ENCODE results near the gene ZBTB42. TPM values are rescaled to one million over a fixed set of nuclear protein-coding genes. Genes with fewer than 3 reads are reported as not detected.

The ZBTB42 gene
- total RNA-seq, 1 experiment from 2014 or later, result 9.2 TPM

GRCh38 chr14:104820669-104821228, 19.8 kb downstream of the ZBTB42 start:
- peaks cover 13% of the 10 kb centered on the region for H3K79me2 ChIP-seq (ENCODE audit: low read length)
- ChIA-PET CTCF (no interaction called here), POLR2A (ENCODE audit: unreplicated experiment) (no interaction called here)
- ATAC-seq (no peak), DNase-seq (no peak)
- no peaks in the 10 kb centered on the region for H3K9me2 ChIP-seq (replicated peaks; ENCODE audit: low read length)
- intact Hi-C loops (cut with micrococcal nuclease), result no loop called here
- H2AFZ ChIP-seq (ENCODE audit: low read length), result no peak overlapping the region
- H3K27ac ChIP-seq (ENCODE audit: low read length), result no peak overlapping the region
- no peak overlapping the region for H3K4me3 ChIP-seq (ENCODE audit: low read length)
- BruUV-seq (replicated peaks), result no TSS peak
- H3K9ac ChIP-seq (ENCODE audit: low read length), result no peak overlapping the region
- H3K4me2 ChIP-seq (ENCODE audit: low read length), result no peak overlapping the region
- H3K9me3 ChIP-seq (ENCODE audit: low read length), result no peaks in the 10 kb centered on the region
- no peaks in the 10 kb centered on the region for H3F3A ChIP-seq (ENCODE audit: low read length, unreplicated experiment)
- TF ChIP-seq EZH2 (IDR thresholded peaks at IDR 0.05; ENCODE audit: low read length, unreplicated experiment), result no peak
- no peak for TF ChIP-seq EZH2phosphoT487 (IDR thresholded peaks at IDR 0.05; ENCODE audit: borderline replicate concordance, low read length)
- peaks cover 13% of the 10 kb centered on the region for H3K4me1 ChIP-seq (ENCODE audit: insufficient read depth, low read length)
- H3K27me3 ChIP-seq (ENCODE audit: low read length), result no peaks in the 10 kb centered on the region
- no peaks in the 10 kb centered on the region for H3K36me3 ChIP-seq (ENCODE audit: low read depth, low read length)
- no peaks in the 10 kb centered on the region for H4K20me1 ChIP-seq (ENCODE audit: low read length)

- no peaks in the 10 kb centered on the region for H4K20me1 ChIP-seq (ENCODE audit: low read length)
- ChIA-PET POLR2A (ENCODE audit: unreplicated experiment) (no interaction called here), CTCF (no interaction called here)
- H3K9me2 ChIP-seq (replicated peaks; ENCODE audit: low read length), result no peaks in the 10 kb centered on the region
- H2AFZ ChIP-seq (ENCODE audit: low read length), result no peak overlapping the region
- no peak overlapping the region for H3K9ac ChIP-seq (ENCODE audit: low read length)
- DNase-seq (no peak), ATAC-seq (no peak)
- H3K27ac ChIP-seq (ENCODE audit: low read length), result no peak overlapping the region
- TF ChIP-seq CTCF (conservative IDR thresholded peaks at IDR 0.05; ENCODE audit: low read depth, low read length) (no peak), EZH2phosphoT487 (IDR thresholded peaks at IDR 0.05; ENCODE audit: borderline replicate concordance, low read length) (no peak), EZH2 (IDR thresholded peaks at IDR 0.05; ENCODE audit: low read length, unreplicated experiment) (no peak)
- no peaks in the 10 kb centered on the region for H3F3A ChIP-seq (ENCODE audit: low read length, unreplicated experiment)
- no peak overlapping the region for H3K4me2 ChIP-seq (ENCODE audit: low read length)
- intact Hi-C loops (cut with micrococcal nuclease), result no loop called here
- H3K79me2 ChIP-seq (ENCODE audit: low read length), result peaks cover 10% of the 10 kb centered on the region
- peaks cover 13% of the 10 kb centered on the region for H3K4me1 ChIP-seq (ENCODE audit: insufficient read depth, low read length)
- no peak overlapping the region for H3K4me3 ChIP-seq (ENCODE audit: low read length)
- BruUV-seq (replicated peaks), result no TSS peak
- H3K27me3 ChIP-seq (ENCODE audit: low read length), result no peaks in the 10 kb centered on the region
- no peaks in the 10 kb centered on the region for H3K36me3 ChIP-seq (ENCODE audit: low read depth, low read length)
- H3K9me3 ChIP-seq (ENCODE audit: low read length), result no peaks in the 10 kb centered on the region
These were observed 20.5 kb downstream of the ZBTB42 start for GRCh38 chr14:104821229-104821945.

GRCh38 chr14:104821971-104822608, 21.2 kb downstream of the ZBTB42 start:
- ChIA-PET CTCF (no interaction called here), POLR2A (ENCODE audit: unreplicated experiment) (no interaction called here)
- BruUV-seq (replicated peaks), result no TSS peak
- no peaks in the 10 kb centered on the region for H3K9me2 ChIP-seq (replicated peaks; ENCODE audit: low read length)
- no peak overlapping the region for H3K9ac ChIP-seq (ENCODE audit: low read length)
- intact Hi-C loops (cut with micrococcal nuclease), result no loop called here
- H3K4me3 ChIP-seq (ENCODE audit: low read length), result no peak overlapping the region
- H3K27me3 ChIP-seq (ENCODE audit: low read length), result no peaks in the 10 kb centered on the region
- no peak overlapping the region for H3K4me2 ChIP-seq (ENCODE audit: low read length)
- peaks cover 9% of the 10 kb centered on the region for H3K4me1 ChIP-seq (ENCODE audit: insufficient read depth, low read length)
- H3K36me3 ChIP-seq (ENCODE audit: low read depth, low read length), result no peaks in the 10 kb centered on the region
- H3F3A ChIP-seq (ENCODE audit: low read length, unreplicated experiment), result no peaks in the 10 kb centered on the region
- no peaks in the 10 kb centered on the region for H4K20me1 ChIP-seq (ENCODE audit: low read length)
- H3K9me3 ChIP-seq (ENCODE audit: low read length), result no peaks in the 10 kb centered on the region
- no peak overlapping the region for H2AFZ ChIP-seq (ENCODE audit: low read length)
- TF ChIP-seq EZH2 (IDR thresholded peaks at IDR 0.05; ENCODE audit: low read length, unreplicated experiment), result no peak
- no peak for TF ChIP-seq EZH2phosphoT487 (IDR thresholded peaks at IDR 0.05; ENCODE audit: borderline replicate concordance, low read length)
- no peak for ATAC-seq
- peaks cover 3% of the 10 kb centered on the region; the same call in 1 of the 2 replicates for H3K79me2 ChIP-seq (ENCODE audit: low read length)
- H3K27ac ChIP-seq (ENCODE audit: low read length), result no peak overlapping the region
- DNase-seq, result no peak

Data from PC-3 (cell line).